HEK293 (cell line): ENCODE data around the gene PHC3.

Experiments
- CTCF ChIA-PET: fragments of 350-600 bp; formaldehyde crosslinking; extraction: SDS; loops from one replicate; lab custom pipeline; 2021; ENCODE audit warnings: antibody characterized with exemption; lab: Yijun Ruan, JAX
- POLR2A ChIA-PET: fragments of 300-600 bp; formaldehyde crosslinking; extraction: SDS; loops from one replicate; lab custom pipeline; 2020; ENCODE audit warnings: antibody characterized with exemption, inconsistent platforms; lab: Yijun Ruan, JAX
- H3K27ac ChIP-seq: fragments of 200-500 bp; sonication (Bioruptor generic); 2 replicates; pipeline ENCODE4 v1.5.1; 2014; ENCODE audit warnings: low read depth, low read length, control low read depth, inconsistent platforms; ENCODE audit errors: extremely low read depth
- H3K36me3 ChIP-seq, 2 experiments: fragments of 200-500 bp in 1 of 2; sonication (Bioruptor generic) in 1 of 2; 1 replicate in 1 of 2; 2 replicates in 1 of 2; pipeline ENCODE4 v1.5.1; 2014 to 2017; ENCODE audit warnings: inconsistent platforms in 2 of 2, low read length in 2 of 2; ENCODE audit not compliant: control insufficient read depth in 2 of 2, insufficient read depth in 1 of 2
- H3K4me1 ChIP-seq: fragments of 200-500 bp; sonication (Bioruptor generic); 2 replicates; pipeline ENCODE4 v1.5.1; 2014; ENCODE audit warnings: mild to moderate bottlenecking, low read length, inconsistent platforms; ENCODE audit not compliant: control insufficient read depth, insufficient read depth
- H3K4me3 ChIP-seq: 2 replicates; pipeline ENCODE4 v1.5.1; 2011; ENCODE audit warnings: low read depth, mild to moderate bottlenecking, control low read depth, low read length, moderate library complexity
- H3K9me3 ChIP-seq: fragments of 200-500 bp; sonication (Bioruptor generic); 2 replicates; pipeline ENCODE4 v1.5.1; 2014; ENCODE audit warnings: low read depth, low read length, inconsistent platforms; ENCODE audit not compliant: control insufficient read depth, insufficient read depth
- BCL11A ChIP-seq: fragments of 450-650 bp; formaldehyde crosslinking; IDR thresholded peaks from 2 replicates; pipeline ENCODE4 v1.5.1; 2016; ENCODE audit warnings: low read depth, missing biosample characterization, missing genetic modification characterization
- BCL11B ChIP-seq: fragments of 450-650 bp; formaldehyde crosslinking; IDR thresholded peaks from 2 replicates; pipeline ENCODE4 v1.5.1; 2016; ENCODE audit warnings: low read depth, missing biosample characterization, missing genetic modification characterization
- BCL6B ChIP-seq: fragments of 450-650 bp; formaldehyde crosslinking; IDR thresholded peaks from 2 replicates; pipeline ENCODE4 v1.5.1; 2017; ENCODE audit warnings: missing biosample characterization, missing genetic modification characterization
- GLI4 ChIP-seq: fragments of 450-650 bp; formaldehyde crosslinking; IDR thresholded peaks from 2 replicates; pipeline ENCODE4 v1.5.1; 2016; ENCODE audit warnings: missing biosample characterization, missing genetic modification characterization
- KLF7 ChIP-seq: fragments of 450-650 bp; formaldehyde crosslinking; IDR thresholded peaks from 2 replicates; pipeline ENCODE4 v1.5.1; 2016; ENCODE audit warnings: missing biosample characterization, missing genetic modification characterization, borderline replicate concordance
- KLF8 ChIP-seq: fragments of 450-650 bp; formaldehyde crosslinking; IDR thresholded peaks from 2 replicates; pipeline ENCODE4 v1.5.1; 2016; ENCODE audit warnings: missing biosample characterization, missing genetic modification characterization
- PRDM1 ChIP-seq: fragments of 450-650 bp; formaldehyde crosslinking; IDR thresholded peaks from 2 replicates; pipeline ENCODE4; 2016; ENCODE audit warnings: missing biosample characterization, missing genetic modification characterization
- RBAK ChIP-seq: fragments of 450-650 bp; formaldehyde crosslinking; IDR thresholded peaks from 2 replicates; pipeline ENCODE4 v1.5.1; 2016; ENCODE audit warnings: missing biosample characterization, missing genetic modification characterization
- REPIN1 ChIP-seq: fragments of 450-650 bp; formaldehyde crosslinking; IDR thresholded peaks from 2 replicates; pipeline ENCODE4 v1.5.1; 2017; ENCODE audit warnings: missing biosample characterization, missing genetic modification characterization, low read depth
- SCRT2 ChIP-seq: fragments of 450-650 bp; formaldehyde crosslinking; IDR thresholded peaks from 2 replicates; pipeline ENCODE4 v1.5.1; 2016; ENCODE audit warnings: missing biosample characterization, missing genetic modification characterization
- ZBTB11 ChIP-seq: fragments of 450-650 bp; formaldehyde crosslinking; conservative IDR thresholded peaks from 2 replicates; pipeline ENCODE4 v1.5.1; 2016; ENCODE audit warnings: low read depth, missing biosample characterization, missing genetic modification characterization
- ZBTB44 ChIP-seq: fragments of 450-650 bp; IDR thresholded peaks from 2 replicates; pipeline ENCODE4 v1.5.1; 2018; ENCODE audit warnings: missing biosample characterization, mild to moderate bottlenecking, missing genetic modification characterization
- ZNF2 ChIP-seq: fragments of 450-650 bp; formaldehyde crosslinking; IDR thresholded peaks from 2 replicates; pipeline ENCODE4 v1.5.1; 2016; ENCODE audit warnings: missing biosample characterization, missing genetic modification characterization
- ZNF239 ChIP-seq: fragments of 450-650 bp; formaldehyde crosslinking; IDR thresholded peaks from 2 replicates; pipeline ENCODE4 v1.5.1; 2016; ENCODE audit warnings: missing biosample characterization, missing genetic modification characterization
- ZNF571 ChIP-seq: fragments of 450-650 bp; formaldehyde crosslinking; IDR thresholded peaks from 2 replicates; pipeline ENCODE4 v1.5.0; 2017; ENCODE audit warnings: missing biosample characterization, missing genetic modification characterization
- ZNF585B ChIP-seq: fragments of 450-650 bp; formaldehyde crosslinking; IDR thresholded peaks from 2 replicates; pipeline ENCODE4 v1.5.1; 2016; ENCODE audit warnings: missing biosample characterization, missing genetic modification characterization
- ZNF629 ChIP-seq: fragments of 450-650 bp; formaldehyde crosslinking; IDR thresholded peaks from 2 replicates; pipeline ENCODE4 v1.5.1; 2017; ENCODE audit warnings: missing biosample characterization, missing genetic modification characterization
- ZNF677 ChIP-seq: fragments of 450-650 bp; IDR thresholded peaks from 2 replicates; pipeline ENCODE4 v1.5.0; 2018; ENCODE audit warnings: missing biosample characterization, mild to moderate bottlenecking, missing genetic modification characterization, moderate library complexity
- ZNF776 ChIP-seq: fragments of 450-650 bp; formaldehyde crosslinking; IDR thresholded peaks from 2 replicates; pipeline ENCODE4 v1.5.0; 2017; ENCODE audit warnings: missing biosample characterization, missing genetic modification characterization, borderline replicate concordance
- ZSCAN4 ChIP-seq: fragments of 450-650 bp; formaldehyde crosslinking; IDR thresholded peaks from 2 replicates; pipeline ENCODE4 v1.5.1; 2017; ENCODE audit warnings: missing biosample characterization, missing genetic modification characterization

PHC3 gene

GRCh38 chr3:170107941-170108340, 73.6 kb downstream of the PHC3 start:
- ChIA-PET POLR2A (no interaction called here), CTCF (interaction anchor here (0.6 kb wide), 2 partner anchors 10 to 142 kb away, joined by 3 read pairs; no protein-coding TSS in a partner anchor)
- no peak overlapping the region for H3K27ac ChIP-seq
- no peak overlapping the region for H3K4me3 ChIP-seq
- H3K4me1 ChIP-seq: no peaks in the 10 kb centered on the region
- peaks cover 17 to 52% of the 10 kb centered on the region in 2 experiments; a peak in 2 of 3 replicates for H3K36me3 ChIP-seq
- no peaks in the 10 kb centered on the region for H3K9me3 ChIP-seq
- TF ChIP-seq RBAK (tag by site-specific recombination): no peak
- TF ChIP-seq ZSCAN4: no peak
- no peak for TF ChIP-seq BCL11B (tag by site-specific recombination)

- TF ChIP-seq ZBTB11 (tag by site-specific recombination): no peak
- TF ChIP-seq ZNF677 (tag by site-specific recombination): no peak
- no peak for TF ChIP-seq ZNF585B (tag by site-specific recombination)
- TF ChIP-seq BCL6B: no peak
- no peak for TF ChIP-seq BCL11A (tag by site-specific recombination)
- TF ChIP-seq ZNF629 (tag by site-specific recombination): no peak
- no peak for TF ChIP-seq PRDM1 (tag by site-specific recombination)
- TF ChIP-seq ZNF571 (tag by site-specific recombination): no peak
- TF ChIP-seq KLF8 (tag by site-specific recombination): no peak
- TF ChIP-seq KLF7: no peak
- no peak for TF ChIP-seq GLI4 (tag by site-specific recombination)
- no peak for TF ChIP-seq ZNF776
- TF ChIP-seq REPIN1: no peak
- no peak for TF ChIP-seq ZBTB44 (tag by site-specific recombination)
- no peak for TF ChIP-seq SCRT2 (tag by site-specific recombination)
- no peak for TF ChIP-seq ZNF239 (tag by site-specific recombination)
- no peak for TF ChIP-seq ZNF2 (tag by site-specific recombination)
- H3K27ac ChIP-seq: no peak overlapping the region
- ChIA-PET POLR2A (no interaction called here), CTCF (no interaction called here)
- no peaks in the 10 kb centered on the region for H3K9me3 ChIP-seq
- H3K36me3 ChIP-seq: peaks cover 22 to 62% of the 10 kb centered on the region in 2 experiments
- no peak overlapping the region for H3K4me3 ChIP-seq
- H3K4me1 ChIP-seq: no peaks in the 10 kb centered on the region
Observed at GRCh38 chr3:170102431-170102830, 79.1 kb downstream of the PHC3 start.
